Lower leg skin (tissue), 3 donors: ENCODE data around the gene CCDC102A.

ENCODE experiments used
- CTCF ChIP-seq, 3 donors: fragments of 450-650 bp; IDR thresholded peaks; one replicate each; pipeline ENCODE4 v1.5.1; 2016; ENCODE audit warnings: antibody characterized with exemption in 3 of 3, mild to moderate bottlenecking in 3 of 3, moderate library complexity in 2 of 3
- POLR2A ChIP-seq, 2 donors: fragments of 450-650 bp; IDR thresholded peaks; one replicate each; pipeline ENCODE4 v1.6.1; 2016 to 2017; ENCODE audit warnings: antibody characterized with exemption in 2 of 2, mild to moderate bottlenecking in 1 of 2, moderate library complexity in 1 of 2

- TF ChIP-seq CTCF (IDR thresholded peaks at IDR 0.05) (no peak), POLR2A (IDR thresholded peaks at IDR 0.05) (no peak)
These were observed 17.4 kb downstream of the CCDC102A start for GRCh38 chr16:57518922-57519321.
